T follicular helper cell (primary cell): Measurements from ENCODE around the gene C1GALT1.
"Not testable (repeated sequence)": the region's sequence is repeated elsewhere in the genome, so short reads cannot be mapped to it uniquely, and the experiment has no call there.

Source experiments
- DNase-seq: peaks from one replicate; pipeline ENCODE4 v3.0.0-alpha.2; 2020; ENCODE audit warnings: low read depth

C1GALT1 gene

DNA sequence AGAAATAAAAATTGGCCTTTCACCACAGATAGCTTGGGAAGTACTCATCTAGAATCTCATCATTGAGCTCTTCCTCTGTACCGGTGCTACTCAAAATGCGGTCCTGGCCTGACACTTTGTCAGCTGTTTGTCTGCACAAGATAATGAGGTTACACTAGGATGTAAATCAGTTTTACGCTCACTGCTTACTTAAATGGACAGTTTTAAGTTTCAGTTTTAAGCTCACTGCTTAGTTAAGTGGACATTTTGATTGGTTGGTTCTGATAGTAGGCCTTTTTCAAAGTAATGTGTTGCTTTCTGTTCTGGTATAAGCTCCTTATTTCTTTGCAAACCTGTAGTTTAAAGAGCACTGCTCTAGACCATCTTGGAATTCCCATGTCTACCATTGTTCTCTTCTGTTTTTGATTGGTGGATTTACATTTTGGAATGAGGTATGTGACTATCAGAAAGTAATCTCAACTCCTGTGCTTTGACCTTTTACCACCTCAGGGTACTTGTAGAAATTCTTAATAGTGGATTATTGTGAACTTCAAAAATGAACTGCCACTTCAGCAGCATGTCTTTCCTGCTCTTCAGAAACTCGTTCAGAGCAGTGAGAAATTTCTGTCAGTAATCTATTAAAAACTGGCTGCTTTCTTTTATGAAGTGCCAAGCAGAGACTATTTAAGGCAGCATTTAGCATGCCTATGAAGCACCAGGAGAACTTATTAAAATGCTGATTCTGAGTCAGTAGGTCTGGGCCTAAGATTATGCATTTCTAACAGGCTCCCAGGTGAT, 55.0 kb downstream of the C1GALT1 start:
- no peak for DNase-seq

DNA sequence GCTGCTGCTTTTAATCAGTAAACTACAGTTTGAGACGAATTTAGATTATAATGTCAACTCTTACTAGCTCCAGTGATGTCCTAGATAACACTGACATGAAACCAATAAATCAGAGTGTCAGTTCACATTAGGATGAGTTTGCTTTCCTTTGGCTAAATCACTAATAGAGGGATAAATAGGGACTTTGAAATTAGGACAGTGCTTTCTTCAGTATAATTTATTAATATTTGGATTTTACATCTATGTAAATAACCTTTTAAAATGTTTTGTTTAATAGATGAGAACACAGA, 55.6 kb downstream of the C1GALT1 start:
- no peak for DNase-seq

DNA sequence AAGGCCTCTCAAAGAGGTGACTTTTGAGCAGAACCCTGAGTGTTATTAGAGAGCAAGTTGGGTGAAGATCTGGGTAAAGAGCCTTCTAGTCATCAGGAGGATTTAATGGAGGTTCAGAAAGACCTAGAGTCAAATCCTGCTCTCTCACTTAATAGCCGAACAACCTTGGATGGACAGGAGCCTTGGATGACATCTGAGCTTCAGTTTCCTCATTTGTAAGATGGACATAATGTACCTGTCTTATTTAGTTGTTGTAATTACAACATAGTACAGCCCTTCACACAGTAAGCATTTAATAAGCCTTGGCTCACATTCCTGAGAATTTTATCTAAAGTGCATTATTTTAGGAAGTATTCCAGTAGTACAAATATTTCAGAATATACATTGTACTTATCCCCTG, 57.0 kb downstream of the C1GALT1 start:
- no peak for DNase-seq

DNA sequence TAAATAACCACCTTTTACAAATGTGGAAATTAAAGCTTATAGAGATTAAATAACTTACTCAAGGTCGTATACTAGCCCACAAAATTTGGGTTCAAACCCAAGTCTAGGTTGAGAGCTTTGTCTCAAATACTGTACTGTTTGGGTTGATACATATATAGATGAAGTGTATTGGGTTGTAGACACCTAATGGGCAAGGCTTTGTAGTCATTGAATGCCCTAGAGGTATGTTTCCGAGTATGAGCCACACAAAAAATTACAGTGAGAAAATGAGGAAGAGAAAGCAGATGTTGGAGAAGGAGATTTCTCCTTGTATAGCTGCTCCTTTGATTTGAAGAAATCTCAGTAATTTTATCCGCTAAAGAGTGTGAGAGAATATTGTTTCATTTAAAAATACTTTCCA, 60.6 kb downstream of the C1GALT1 start:
- DNase-seq, result no peak

DNA sequence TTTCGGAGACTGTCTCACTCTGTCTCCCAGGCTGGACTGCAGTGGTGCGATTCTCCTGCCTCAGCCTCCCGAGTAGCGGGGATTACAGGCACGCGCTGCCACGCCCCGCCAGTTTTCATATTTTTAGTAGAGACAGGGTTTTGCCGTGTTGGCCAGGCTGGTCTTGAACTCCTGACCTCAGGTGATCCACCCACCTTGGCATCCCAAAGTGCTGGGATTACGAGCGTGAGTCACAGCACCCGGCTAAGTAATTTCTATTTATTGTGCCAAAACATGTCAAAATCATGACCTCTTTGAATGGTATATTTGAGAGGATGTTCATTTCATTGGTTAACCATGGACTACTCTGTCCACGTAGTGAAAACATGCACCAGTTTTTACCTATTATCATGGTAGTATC, 62.9 kb downstream of the C1GALT1 start:
- DNase-seq, result not testable (repeated sequence)

DNA sequence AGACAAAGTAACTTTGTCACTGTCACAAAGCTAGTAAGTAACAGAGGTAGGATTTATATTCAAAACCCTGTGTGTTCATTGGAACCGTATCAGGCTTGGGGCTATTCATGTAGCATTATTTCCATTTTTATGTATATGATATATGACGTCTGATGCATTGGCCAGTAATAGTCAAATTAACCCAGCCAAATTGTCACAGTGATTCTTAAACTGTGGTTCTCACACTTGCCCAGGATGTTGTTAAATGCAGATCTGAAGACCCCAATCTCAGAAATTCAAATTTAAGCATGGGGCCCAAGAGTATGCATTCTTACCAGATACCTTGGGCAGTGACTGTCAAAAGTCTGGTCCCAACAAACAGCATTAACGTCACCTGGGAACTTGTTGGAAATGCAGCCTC, 63.9 kb downstream of the C1GALT1 start:
- DNase-seq, result no peak

DNA sequence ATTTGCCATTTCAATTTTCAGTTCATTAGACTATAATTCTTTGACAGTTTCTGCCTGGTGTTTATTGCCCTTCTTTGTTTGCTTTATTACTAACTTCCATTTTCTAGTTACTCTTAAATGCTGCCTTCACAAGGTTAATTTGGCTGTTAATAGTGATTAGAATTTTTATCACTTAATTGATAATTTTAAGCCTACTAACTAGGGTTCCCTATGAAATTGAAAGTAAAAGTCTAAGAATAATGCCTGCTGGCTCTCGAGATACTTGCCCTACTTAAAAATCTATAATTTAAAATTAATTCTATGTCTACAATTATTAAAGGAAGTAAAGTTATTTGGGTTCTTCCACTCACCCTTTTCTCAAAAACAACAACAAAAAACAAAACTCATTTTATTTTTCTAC, 65.3 kb downstream of the C1GALT1 start:
- DNase-seq, result no peak

DNA sequence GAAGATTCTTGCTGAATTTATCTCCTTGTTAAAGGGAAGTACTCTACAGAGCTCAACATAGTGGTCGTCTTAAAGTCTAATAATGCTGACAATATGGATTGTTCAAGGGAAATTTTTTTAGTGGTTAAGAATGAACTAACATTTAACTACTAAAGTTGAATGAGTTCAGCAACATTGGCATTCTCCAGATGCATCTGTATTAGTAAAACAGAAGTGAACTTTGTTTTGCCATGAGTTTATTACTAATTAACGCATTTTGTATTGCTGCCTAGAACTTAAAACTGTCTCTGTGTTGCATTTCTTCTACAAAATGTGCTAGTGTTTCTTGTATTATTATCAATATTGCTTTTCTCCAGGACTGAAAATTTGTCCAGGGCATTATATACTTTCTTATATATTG, 67.5 kb downstream of the C1GALT1 start:
- no peak for DNase-seq

DNA sequence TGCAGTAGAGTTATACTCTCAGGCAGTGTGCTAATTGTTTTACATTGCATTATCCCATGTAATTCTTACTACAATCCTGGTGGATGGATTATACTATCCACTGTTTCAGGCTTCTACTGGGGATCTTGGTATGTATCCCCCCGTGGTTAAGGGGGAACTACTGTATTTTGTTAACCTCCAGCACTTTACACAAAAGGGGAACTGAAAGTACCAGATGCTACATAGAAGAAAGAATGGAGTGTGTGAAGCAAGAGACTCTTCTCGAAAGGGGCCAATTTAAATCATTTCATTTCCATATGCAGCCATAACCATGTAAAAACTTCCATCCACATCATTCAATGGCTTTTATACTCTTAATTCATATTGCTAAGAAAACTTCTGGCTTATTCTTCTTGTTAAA, 69.4 kb downstream of the C1GALT1 start:
- no peak for DNase-seq

DNA sequence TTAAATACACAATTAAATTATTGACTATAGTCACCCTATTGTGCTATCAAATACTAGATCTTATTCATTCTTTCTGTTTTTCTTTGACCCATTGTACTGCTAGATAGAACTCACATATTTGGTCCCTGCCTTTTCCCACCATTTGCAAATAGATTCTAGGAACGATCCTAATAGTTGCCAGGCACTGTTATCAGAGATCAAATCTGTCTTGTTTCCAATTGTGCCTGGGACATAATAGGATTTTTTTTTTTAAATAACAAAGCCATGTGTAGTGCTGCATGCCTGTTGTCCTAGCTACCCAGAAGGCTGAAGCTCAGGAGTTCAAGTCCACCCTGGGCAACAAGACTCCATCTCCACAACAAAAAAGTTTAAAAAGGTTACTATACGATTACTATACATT, 72.0 kb downstream of the C1GALT1 start:
- no peak for DNase-seq

DNA sequence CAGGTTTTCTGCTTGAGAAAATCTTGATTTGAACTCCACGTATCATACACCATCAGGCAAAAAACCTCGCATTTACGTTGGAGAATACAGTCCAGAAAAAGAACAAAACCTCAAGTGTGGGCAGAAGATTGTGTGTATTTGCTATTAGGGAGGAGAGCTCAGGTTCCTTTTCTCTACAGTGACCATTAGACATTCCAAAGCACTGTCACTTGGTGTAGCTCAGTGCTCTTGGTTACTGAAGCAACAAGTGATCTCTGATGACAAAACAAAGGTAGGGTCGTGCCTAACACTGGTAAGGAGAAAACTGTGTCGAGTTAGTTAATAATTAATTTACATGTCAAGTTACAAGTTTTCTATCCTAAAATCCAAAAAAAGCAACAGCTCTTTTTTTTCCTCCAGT, 72.6 kb downstream of the C1GALT1 start:
- no peak for DNase-seq

DNA sequence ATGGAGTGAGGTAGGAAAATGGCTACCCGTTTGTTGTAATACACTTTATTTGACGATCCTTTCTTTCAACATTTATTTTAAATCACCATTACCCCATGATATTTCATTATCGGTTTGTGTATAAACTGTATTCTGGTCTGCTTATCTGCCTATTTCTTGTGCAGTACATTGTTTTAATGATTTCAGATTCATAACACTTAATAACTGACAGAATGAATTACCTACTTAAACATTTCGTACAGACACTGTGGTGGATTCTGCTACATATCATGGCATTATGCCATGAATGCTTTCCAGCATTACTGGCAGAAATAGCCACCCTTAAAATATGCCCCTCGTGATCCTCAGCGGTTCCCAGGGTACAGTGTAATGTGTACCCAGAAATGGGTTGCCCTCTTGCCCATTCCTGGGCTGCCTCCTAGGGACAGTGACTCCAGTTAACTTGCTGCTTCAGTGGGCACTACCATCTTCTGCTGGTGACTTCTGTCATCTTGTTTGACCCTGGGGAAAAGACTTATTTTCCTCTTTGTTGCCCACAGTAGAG, 74.5 kb downstream of the C1GALT1 start:
- no peak for DNase-seq

DNA sequence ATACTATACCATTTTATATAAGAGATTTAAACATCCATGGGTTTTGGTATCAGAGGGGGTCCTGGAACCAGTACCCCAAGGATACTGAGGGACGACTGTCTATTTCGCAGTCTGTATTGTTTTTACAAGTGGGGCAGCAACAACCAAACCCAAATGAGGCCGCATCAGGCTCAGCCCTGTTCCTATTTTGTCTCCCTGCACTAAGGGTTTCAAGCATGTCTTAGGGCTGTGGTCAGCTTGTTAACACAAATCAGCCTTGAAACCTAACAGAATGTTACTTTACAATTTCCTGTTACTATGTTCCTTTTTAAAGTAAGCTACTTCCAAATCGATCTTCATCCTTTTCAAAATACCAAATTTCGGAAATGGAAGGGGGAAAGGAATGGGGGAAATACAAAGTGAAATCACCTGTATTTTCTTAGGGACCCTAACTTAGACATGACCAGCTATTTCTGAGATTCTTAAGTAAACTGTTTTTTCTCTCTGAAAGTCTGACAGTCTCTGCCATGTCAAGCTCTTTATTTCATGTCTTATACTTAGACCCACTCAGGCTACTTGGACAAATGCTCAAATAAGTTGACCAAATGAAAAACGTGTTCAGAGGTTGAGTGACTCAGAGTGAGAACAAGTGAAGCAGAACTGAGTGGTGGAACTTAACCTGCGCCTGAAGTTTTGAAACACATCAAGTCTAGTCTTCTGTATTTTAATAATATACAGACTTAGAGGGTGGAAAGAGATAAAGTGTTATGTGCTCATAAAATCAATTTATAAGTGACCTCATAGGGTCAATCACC, 75.8 kb downstream of the C1GALT1 start:
- no peak for DNase-seq

DNA sequence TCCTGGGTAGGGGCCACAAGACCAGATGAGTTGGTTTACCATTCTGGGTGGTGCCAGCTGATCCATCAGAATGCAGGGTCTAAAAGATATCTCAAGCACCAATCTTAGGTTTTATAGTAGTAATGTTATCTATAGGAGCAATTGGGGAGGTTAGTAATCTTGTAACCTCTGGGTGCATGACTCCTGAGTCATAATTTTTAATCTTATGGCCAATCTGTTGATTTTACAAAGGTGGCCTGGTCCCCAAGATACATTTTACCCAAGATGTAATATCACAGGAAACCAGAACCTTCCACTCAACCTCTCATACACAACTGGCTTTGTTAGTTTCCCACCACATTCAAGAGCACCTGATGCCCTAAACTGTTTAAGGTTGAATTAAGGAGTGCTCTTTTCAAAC, 79.5 kb downstream of the C1GALT1 start:
- no peak for DNase-seq

DNA sequence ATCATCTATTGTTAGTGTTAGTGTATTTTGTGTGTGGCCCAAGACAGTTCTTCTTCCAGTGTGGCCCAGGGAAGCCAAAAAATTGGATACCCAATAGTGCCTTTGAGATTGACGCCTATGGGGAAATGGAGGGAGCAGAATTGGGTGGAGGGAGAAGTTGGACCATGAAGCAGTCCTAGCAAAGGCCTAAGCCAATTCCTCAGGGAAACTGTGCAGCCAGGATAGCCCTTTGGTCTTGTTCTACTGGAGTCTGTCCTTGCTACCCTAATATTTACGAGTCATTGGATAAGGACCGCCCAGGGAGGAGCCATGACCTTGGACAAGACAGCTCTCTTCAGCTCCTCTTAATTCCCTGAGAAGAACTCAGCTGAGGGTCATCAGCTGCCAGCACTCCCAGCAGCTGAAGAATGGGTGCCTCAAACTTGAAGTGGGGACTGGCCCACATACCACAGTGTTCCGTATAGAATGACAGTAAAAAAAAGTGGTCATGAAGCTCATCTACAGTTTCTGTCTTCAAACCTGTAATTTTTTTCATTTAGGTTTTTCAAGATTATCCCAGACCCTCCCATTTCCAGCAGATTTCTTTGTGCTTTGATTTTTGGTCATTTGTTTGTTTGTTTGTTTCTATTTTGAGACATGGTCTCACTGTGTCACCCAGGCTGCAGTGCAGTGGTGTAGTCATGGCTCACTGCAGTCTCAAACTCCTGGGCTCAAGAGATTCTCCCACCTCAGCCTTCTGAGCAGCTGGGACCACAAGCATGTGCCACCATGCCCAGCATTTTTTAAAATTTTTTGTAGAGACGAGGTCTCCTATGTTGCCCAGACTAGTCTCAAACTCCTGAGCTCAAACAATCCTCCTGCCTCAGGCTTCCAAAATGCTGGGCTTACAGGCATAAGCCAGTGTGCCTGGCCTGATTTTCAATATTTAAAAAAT, 81.2 kb downstream of the C1GALT1 start:
- DNase-seq, result no peak

DNA sequence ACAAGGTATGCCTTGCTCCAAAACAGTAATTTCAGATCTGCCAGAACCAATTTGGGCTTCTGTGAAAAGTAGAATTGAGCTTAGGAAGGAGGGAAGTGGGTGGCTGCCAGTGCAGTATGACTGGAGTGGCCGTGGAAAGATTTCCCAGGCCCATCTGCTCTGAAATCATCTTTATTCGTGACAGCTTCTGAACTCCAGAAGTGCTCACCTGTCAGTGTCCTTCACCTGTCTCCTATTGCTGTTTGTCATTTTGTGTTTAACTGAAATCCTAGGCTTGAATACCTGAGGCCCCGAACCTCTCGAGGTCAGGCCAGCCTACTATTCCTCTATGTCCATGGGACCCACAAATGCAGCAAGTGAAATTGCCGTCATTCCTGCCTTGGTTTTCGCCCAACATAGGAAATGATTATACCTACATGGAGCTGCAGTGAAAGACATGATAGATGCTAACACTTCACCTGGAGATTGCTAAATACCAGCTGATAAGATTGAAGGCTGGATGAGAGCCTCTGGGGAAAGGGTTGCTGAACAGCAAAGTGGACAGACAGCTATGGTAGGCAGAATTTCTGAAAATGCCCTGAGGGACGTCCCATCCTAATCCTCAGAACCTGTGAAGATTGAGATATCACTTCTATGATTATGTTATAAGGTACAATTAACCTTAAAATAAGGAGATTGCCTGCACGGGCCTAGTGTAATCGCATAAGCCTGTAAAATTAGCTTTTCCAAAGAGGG, 82.1 kb downstream of the C1GALT1 start:
- DNase-seq, result no peak

DNA sequence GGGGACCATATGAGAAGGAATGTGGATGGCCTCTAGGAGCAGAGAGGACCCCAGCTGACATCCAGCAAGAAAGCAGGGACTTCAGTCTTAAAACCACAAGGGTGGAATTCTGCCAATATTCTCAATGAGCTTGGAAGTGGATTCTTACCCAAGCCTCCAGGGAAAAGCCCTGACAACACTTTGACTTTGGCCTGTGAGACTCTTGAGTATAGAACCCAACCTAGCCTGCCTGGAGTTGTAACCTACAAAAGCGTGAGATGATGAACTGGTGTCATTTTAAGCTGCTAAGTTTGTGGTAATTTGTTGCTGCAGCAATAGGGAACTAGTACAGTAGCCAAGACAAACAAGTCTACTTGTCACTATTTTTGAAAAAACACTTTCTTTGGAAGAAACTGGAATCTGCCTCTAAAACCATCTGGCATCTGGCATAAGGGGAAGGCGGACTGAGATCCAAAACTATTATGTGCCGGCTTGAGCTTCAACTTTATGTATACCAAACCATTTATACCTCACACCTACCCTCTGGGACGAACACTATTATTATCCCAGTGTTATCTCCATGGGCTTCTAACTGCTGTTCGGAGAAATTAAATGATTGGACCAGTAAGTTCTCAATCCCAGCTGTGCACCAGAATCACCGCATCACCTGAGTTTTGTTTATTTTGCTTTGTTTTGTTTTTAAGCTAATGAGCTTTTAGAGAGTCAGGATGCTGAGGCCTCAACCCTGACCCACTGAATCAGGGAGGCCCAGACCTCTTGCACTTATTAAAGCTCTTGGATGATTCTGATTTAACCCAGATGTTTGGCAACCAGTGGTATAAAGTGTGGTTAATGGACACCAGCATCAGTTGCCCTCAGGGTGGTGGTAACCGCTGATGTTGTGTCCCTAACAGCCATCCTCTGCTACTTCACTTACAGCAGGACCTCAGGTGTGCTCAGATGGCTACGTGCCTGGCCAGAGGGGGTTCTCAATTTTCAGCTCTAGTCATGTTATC, 83.0 kb downstream of the C1GALT1 start:
- no peak for DNase-seq

DNA sequence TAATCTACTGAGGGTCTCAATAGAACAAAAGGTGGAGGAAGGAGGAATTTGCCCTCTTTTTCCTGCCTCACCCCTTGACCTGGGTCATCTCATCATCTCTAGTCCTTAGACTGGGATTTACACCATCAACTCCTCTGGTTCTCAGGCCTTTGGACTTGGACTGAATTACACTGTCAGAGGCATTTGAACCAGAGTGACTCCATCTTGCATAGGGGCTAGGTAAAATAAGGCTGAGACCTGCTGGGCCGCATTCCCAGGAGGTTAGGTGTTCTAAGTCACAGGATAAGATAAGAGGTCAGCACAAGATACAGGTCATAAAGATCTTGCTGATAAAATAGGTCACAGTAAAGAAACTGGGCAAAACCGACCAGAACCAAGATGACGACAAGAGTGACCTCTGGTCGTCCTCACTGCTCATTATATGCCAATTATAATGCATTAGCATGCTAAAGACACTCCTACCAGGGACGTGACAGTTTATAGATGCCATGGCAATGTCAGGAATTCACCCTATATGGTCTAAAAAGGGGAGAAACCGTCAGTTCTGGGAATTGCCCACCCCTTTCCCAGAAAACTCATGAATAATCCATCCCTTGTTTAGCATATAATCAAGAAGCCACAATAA, 84.0 kb downstream of the C1GALT1 start:
- DNase-seq, result no peak

DNA sequence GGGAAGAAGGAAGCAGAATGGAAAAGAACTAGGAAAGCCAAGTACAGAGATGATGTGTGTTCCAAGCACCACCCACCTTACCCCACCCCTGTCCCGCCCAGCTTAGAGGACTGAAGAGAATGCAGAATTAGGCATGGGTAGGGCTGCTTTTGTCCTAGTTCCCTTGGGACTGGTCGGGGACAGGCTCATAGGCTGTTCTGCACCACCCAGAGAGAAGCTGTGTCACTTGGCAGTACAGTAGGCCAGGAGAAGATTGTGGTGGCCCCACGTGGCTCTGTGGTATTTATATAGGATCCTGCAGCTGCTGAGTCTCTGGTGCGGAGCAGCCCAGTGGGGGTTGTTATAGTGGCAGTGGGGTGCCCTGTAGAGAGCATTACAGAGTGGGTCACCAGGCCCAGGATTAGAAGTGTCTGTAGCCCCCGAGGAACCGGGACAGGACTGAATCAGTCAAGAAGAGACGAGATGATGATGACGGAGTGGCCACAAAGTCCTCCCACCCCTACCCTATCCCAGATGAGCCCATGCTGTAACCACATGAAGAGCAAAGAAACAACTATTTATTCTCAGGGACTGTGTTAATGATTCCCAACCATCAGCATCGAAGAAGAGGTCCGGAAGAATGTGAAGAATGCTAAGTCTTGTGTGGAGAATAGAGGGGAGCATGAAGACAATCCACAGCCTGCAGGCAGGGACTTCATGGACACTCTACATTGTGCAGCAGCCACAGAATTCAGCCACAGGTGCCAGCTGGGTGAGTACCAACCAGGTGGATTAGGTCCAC, 88.9 kb downstream of the C1GALT1 start:
- DNase-seq, result no peak
